LNCaP clone FGC (cell line): ENCODE results near the gene GNPTAB.
"Not testable (repeated sequence)": the region's sequence is repeated elsewhere in the genome, so short reads cannot be mapped to it uniquely, and the experiment has no call there.

Experiments
- DNase-seq: peaks from one replicate; pipeline ENCODE4 v3.0.0-alpha.2; 2011; ENCODE audit warnings: low read depth
- H3K4me3 ChIP-seq: 2 replicates; pipeline ENCODE4 v1.5.1; 2011; ENCODE audit warnings: mild to moderate bottlenecking, low read depth, low read length, control low read depth
- CTCF ChIP-seq: IDR thresholded peaks from 2 replicates; pipeline ENCODE4 v1.5.1; 2012; ENCODE audit warnings: mild to moderate bottlenecking; ENCODE audit not compliant: control insufficient read depth, insufficient read depth; ENCODE audit errors: extremely low read depth

The GNPTAB gene

DNA sequence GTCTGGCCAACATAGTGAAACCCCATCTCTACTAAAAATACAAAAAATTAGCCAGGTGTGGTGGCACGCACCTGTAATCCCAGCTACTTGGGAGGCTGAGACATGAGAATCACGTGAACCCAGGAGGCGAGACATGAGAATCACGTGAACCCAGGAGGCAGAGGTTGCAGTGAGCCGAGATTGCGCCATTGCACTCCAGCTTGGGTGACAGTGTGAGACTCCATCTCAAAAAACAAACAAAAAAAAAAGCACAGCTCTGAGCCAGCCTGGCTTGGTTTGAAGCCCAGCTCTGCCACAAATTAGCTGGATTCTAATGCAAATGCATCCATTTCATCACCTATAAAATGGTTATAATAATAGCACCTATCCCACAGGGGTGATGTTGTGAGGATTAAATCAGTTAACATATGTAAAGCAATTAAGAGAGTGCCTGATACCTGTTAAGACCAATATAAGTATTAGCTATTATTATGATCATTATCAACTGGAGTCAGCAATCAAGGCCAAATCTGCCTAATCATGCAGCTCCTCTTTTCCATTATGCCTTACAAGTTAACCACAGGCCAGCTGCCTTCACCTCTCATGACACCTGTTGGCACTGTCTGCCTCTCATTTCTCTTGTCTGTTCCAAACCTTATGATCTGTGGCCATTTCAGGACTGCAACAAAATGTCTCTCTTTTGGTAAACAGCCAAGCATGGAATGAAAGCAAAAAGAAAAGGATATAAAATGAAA is 2.1 kb downstream of the GNPTAB start:
- TF ChIP-seq CTCF: no peak
- no peak for DNase-seq
- no peak overlapping the region for H3K4me3 ChIP-seq

DNA sequence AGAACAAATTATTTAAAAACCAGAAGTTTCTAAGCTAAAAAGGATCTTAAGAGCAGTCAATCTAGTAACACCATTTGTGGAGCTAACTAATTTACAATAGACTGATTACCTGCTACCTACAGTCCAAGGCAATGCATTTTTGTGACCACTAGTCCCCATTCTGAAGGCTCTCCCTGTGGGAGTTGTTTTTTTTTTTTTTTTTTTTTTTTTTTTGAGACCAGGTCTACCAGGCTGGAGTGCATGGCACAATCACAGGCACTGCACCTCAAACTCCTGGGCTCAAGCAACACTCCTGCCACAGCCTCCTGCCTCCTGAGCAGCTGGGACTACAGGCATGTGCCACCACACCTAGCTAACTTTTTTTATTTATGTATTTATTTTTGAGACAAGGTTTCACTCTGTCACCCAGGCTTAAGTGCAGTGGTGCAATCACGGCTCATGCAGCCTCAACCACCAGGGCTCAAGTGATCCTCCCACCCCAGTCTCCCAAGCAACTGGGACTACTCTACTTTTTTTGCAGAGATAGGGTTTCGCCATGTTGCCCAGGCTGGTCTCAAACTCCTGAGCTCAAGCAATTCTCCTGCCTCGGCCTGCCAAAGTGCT is 3.9 kb downstream of the GNPTAB start:
- no peak overlapping the region for H3K4me3 ChIP-seq
- no peak for TF ChIP-seq CTCF
- no peak for DNase-seq

DNA sequence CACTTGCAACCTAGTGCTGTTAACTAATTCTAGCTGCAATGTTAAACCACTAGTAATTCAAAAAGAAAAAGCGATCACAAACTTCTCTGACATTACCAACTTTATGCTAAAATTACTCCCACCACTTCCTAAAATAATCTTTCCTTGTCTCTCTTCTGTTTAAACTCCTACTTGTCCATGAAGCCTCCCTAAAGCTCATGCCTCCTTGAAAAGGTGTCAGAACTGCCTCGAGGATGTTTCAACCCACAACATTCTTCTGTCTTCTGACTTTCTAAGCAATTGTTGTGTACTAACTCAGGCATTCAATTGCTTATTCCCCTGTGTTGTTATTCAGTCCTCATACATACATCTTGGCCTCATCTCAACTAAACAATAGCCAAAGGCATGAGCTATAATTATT is 5.9 kb downstream of the GNPTAB start:
- no peak for DNase-seq
- no peak overlapping the region for H3K4me3 ChIP-seq
- TF ChIP-seq CTCF: no peak

- H3K4me3 ChIP-seq: no peak overlapping the region
- no peak for TF ChIP-seq CTCF
- peak; percentile 69 for DNase-seq
These were observed 6.9 kb downstream of the GNPTAB start for GRCh38 chr12:101823891-101824290.

- H3K4me3 ChIP-seq: no peak overlapping the region
- no peak for DNase-seq
- TF ChIP-seq CTCF: no peak
These were observed 7.7 kb downstream of the GNPTAB start for GRCh38 chr12:101823039-101823438.

DNA sequence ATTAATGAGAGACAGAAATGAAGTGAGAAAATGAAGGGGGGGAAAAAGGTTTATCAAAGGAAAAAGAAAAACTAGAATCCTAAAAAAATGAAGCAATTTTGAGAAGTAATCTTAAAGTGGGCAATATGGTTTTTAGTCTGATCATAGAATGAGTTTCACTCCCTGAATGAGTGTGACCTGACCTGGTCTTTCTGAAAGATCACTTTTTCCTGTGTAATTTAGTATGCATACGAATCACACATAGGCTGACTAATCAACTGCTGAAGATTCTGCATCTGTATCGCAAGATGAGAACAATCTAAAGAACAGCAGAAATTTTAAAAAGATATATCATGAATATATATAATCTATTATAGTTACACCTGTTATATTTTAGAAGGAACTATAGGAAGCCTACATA is 11.3 kb downstream of the GNPTAB start:
- TF ChIP-seq CTCF: no peak
- no peak for DNase-seq
- H3K4me3 ChIP-seq: no peak overlapping the region

- not testable (repeated sequence) for H3K4me3 ChIP-seq, DNase-seq
These were observed 12.1 kb downstream of the GNPTAB start for GRCh38 chr12:101818689-101819088.
